Left hindlimb (tissue), 1 donor: Measurements from ENCODE around the gene ITCH.

ENCODE experiments used
- DNase-seq: peaks from one replicate; pipeline ENCODE4 v3.0.0-alpha.2; 2018

The ITCH gene

GRCh38 chr20:34535857-34536256 is 172.8 kb downstream of the ITCH start:
- no peak for DNase-seq

DNA sequence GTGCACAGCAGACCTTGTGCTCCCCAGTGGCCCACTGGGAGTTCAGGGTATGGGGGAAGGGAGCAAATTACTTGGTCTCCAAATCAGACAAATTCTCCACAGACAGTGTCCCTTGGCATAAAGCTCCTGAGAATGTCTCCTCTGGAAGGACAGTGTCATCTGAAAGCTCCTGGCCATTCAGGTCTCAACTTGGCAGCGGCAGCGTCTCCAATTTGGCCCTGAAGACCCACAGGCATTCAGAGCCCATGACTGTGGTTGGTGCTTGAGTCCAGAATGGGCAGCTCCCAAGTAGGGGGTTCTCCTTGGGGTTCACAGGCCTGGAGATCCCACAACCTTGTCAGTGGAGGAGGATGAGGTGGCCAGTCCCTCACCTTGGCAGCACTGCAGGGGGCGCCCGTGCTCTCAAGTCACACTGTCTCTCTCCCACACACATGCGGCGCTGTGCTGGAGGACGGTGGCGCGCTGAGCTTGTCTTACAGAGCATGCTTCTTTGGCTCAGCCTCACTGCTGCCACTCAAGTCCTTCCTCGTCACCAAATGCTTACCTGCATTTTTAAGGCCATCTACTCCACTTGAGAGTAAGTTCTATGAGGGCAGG is 173.8 kb downstream of the ITCH start:
- no peak for DNase-seq

DNA sequence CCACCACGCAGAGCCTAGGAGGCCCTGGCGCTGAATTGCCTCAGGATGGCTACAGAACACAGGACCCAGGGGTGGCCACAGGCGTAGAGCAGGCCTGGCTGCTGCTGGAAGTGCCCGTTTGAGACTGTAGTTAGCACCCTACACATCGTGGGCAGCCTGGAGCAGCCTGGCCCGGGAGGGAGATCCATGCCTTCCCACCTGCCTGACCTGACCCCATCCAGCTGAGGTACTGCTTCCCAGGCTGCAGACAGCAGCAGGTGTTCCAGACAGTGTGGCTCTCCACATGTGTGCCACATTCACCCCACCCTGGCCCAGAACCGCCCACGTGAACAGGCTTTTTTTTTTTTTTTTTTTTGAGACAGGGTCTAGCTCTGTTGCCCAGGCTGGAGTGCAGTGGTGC is 174.6 kb downstream of the ITCH start:
- no peak for DNase-seq

- no peak for DNase-seq
Observed at GRCh38 chr20:34538671-34539123, 175.6 kb downstream of the ITCH start.

- no peak for DNase-seq
Observed at GRCh38 chr20:34539756-34540155, 176.7 kb downstream of the ITCH start.

DNA sequence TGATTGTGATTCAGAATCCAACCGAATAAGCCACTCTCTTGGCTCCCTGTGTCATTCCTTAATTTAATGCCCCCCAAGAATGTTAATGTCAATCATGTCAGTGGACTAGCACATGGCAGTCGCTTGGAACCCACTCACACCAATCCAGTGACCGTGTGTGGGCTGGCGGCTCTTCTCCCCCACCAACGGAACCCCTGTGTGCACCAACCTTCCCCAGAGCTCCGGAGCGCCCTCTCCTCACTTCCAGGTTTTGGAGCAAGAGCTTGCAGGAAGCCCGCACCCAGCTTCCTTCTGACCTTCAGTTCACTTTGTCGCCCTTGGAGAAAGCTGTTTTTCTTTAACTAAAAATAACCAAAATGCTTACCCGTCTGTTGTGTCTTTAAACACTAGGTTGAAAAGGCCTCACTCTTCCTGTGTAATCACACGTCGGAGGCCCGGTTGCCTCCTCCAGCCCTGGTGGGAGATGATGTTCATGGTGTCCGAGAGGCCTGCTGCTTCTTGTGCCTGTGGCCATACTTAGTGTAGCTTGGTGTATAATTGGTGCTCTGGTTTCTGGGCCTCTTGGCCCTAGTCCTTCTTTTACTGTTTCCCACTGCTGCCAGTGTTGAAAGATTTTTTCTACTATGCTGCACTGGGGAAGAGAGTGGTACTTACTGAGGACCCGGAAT is 177.7 kb downstream of the ITCH start:
- DNase-seq: no peak

- no peak for DNase-seq
Observed at GRCh38 chr20:34541264-34541901, 178.3 kb downstream of the ITCH start.

GRCh38 chr20:34541917-34542316 is 178.8 kb downstream of the ITCH start:
- no peak for DNase-seq

- no peak for DNase-seq
Observed at GRCh38 chr20:34542439-34542838, 179.4 kb downstream of the ITCH start.

GRCh38 chr20:34543463-34544056 is 180.5 kb downstream of the ITCH start:
- DNase-seq: no peak

DNA sequence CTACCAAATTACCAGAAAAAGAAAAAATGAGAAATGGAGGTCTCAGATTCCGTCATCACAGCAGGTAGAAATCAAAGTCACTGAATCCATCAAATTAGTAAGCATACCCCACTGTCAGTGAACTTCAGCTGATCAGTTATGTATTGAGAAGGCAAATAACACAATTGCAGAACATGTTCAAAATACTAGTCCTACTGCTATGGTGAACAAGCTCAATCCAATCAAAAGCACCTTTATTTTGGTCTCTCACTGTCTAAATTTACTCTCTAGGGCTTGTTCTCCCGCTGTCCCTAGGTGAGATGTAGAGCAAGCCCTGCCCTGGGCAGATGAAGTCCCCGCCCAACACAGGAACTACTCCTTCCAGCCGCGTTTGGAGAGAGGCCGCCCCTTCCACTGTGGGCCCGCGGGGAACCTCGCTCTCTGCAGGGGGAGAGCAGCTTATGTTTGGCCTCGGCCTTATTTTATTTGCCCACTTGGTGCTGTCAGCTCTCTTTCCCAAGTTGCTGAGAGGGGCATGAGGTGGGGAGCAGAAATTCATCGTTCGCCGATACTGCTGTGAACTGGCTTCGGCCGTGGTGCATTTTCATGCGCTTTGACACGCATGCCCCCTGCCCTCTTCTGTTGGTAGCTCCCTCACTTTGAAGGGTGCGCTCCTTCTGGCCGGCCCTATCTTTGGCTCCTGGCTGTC is 181.2 kb downstream of the ITCH start:
- no peak for DNase-seq

DNA sequence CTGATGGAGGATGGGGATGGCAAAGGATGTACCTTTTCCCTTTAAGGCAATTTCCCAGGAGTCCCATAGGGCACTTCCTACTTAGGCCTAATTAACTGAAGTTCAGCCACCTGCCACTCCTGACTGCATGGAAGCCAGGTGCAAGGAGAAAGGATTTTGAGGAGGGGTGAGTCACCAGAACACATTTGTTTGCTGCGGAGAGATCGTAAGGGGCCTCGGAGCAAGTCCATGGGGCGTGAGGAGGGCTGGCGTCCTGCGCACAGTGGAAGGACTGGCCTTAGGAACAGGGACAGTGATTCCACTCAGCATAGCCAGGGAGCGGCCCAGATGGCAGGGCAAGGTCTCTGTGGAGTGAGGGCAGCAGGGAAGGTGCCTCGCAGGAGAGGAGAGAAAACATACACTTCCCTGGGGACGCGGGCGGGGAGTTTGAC is 183.7 kb downstream of the ITCH start:
- no peak for DNase-seq

DNA sequence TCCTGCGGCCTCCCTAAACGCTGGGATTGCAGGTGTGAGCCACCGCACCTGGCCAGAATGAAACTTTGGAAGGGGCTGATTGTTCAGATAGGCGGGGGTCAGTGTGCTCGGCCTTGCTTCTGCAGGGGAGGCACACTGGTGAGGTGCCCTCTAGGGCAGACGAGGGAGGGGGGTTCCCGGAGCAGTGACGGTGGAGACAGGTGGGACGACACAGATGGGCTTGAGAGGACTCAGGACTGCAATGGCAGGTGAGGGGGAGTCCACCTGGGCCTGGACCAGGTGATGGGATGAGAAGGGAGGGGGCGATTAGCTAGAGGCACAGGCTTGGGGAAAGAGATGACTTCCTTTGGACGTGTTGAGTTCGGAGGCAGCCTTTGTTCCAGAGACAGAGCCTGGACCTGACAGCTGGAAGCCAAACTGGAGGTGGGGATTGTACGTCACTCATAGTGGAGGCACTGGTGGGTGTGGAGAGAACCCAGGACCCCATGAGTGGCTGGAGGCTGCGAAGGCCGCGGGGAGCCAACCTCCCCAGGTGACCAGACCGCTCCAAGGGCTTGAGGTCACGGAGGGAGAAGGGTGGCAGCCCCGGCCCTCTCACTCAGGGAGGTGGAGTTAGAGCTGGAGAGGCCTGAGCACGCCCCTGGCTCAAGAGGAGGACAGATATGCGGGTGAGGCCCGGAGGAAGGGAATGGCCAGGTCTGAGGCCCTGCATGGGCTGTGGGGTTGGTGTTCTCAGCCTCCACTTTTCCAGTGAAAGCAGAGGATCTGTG is 185.0 kb downstream of the ITCH start:
- no peak for DNase-seq

DNA sequence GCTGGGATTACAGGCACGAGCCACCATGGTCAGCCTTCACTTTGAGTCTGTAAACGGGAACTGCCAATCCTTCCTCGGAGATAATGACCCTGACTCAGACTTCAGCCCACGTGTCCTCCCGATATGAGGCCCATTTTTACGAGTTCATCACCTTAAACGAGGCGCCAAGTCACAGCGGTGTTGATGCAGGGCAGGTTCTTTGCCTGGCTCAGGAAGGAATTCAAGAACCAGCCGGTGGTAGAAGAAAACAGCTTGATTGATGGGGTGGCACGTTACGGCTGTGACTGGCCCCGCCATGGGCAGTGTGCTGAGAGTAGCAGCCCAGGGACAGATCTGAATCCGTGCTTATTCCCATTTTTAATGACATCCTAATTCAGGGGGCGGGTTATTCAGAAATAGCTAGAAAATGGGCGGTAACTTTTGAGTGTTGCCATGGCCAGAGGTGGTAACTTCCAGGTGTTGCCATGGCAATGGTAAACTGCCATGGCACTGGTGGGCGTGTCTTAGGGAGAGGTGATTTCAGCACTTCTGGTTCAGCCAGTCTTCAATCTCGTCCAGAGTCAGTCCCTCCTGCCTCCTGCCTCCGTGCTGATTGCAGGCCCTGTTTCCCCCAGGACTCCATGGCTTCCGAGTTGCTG is 186.3 kb downstream of the ITCH start:
- DNase-seq: no peak

DNA sequence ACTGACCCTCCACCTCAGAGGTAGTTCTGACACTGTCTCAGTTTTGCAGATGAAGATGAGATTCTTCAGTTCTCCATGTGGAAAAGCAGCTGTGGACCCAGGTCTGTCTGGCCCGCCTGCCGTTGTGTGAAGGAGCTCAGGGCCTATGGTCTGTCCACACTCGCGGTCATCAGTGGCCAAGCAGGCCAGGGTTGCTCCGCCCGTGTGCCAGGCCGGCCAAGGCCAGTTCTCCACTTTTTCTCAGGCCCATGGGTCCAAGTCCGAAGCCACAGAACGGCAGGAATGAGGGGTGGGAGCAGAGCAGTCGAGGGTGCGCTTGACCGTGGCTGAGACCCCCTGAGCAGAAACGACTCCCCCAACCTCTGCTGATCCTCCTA is 186.8 kb downstream of the ITCH start:
- no peak for DNase-seq

DNA sequence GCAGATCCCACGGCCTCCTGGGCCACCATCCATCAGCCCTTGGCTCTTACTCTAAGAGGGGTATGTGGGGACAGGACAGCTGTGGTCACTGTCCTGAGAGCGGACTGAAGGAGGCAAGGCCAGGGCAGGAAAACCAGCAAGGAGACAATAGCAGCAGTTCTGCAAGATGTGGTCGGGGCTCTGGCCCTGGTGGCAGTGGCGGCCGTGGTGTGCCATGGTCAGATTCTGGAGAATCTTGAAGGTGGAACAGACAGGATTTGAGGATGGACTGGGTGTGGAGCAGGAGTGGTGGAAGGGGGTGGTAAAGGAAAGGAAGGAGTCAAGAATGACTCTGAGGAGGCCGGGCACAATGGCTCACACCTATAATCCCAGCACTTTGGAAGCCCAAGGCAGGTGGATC is 189.5 kb downstream of the ITCH start:
- no peak for DNase-seq

DNA sequence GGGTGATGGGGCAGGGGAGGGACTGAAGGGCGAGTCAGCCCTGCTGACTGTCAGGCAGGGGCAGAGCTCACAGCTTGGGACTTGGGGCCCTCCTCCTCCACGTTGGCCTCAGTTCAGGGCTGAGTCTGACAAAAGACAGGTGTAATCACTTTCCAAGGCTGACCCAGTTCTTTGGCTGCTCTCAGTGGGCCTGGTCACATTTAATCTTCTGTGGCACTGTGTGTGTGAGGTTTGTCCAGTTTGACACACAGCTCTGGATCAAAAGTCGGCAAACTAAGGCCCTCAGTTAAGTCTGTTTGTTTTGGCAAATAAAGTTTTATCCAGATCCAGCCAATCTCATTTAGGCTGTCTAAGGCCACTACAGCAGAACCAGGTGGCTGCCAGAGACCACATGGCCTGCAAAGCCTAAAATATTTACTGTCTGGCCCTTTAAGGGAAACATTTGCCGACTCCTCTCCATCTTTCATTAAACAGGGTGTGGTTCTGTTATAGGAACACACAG is 190.3 kb downstream of the ITCH start:
- no peak for DNase-seq

DNA sequence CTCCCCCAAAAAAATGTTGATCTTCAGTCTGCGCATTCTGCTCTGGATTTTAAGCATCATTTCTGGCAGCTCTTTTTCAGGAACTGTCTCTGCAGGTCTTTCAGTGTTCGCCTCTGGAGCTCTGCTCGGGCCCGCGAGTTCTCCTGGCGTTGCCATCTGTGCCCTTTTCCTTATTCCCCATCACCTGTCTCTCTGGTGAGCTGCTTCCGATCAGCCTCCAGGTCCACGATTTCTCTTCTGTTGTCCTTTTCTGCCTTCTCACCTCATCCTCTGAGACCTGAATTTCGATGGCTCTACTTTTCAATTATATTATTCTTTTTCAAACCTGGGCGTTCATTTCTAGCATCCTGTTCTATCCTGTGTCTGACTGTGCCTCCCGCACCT is 194.9 kb downstream of the ITCH start:
- DNase-seq: no peak

DNA sequence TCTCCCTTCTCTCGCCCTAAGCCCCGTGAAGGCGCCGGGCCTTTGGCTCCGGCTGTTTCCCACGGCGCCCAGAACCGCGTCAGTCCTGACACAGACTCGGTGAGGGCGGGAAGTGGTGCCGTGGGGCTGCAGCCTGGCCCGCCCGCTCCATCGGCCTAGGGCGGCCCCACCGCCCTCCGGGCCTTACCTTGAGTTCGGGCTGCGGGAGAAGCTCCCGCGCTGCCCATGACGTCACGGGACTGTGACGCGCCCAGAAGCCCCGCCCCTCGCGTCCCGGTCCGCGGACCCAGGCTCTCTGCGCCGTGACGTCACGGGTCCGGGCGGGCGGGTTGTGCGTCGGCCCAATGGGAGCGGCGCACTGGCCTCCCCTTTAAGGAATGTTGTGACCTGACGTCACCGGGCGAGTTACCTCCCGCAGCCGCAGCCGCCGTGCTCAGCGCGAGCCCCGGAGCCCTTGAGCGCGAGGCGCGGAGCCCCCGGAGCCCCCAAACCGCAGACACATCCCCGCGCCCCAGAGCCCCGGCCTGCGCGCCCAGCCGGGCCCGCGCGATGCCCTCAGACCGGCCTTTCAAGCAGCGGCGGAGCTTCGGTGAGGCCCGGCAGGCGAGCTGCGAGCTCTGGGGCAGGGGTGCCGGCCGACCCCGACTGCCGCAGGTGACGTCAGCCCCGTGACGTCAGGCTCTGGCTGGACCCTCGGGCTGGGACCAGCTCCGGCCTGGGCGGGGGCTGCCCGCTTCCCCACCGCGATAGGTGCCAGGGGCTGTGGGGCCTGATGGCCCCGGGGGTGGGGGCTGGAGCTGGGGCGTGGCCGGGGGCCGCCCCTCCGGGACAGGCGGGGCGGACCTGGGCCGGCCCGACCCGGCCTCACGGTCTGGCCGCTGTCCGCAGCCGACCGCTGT is 195.5 kb downstream of the ITCH start, which contains the start of gene MAP1LC3A:
TSS of gene MAP1LC3A (plus strand) at position 399 of the 899 bp plus-strand sequence. CDS start at position 550, 151 bp downstream.
- peak; percentile 95 for DNase-seq

DNA sequence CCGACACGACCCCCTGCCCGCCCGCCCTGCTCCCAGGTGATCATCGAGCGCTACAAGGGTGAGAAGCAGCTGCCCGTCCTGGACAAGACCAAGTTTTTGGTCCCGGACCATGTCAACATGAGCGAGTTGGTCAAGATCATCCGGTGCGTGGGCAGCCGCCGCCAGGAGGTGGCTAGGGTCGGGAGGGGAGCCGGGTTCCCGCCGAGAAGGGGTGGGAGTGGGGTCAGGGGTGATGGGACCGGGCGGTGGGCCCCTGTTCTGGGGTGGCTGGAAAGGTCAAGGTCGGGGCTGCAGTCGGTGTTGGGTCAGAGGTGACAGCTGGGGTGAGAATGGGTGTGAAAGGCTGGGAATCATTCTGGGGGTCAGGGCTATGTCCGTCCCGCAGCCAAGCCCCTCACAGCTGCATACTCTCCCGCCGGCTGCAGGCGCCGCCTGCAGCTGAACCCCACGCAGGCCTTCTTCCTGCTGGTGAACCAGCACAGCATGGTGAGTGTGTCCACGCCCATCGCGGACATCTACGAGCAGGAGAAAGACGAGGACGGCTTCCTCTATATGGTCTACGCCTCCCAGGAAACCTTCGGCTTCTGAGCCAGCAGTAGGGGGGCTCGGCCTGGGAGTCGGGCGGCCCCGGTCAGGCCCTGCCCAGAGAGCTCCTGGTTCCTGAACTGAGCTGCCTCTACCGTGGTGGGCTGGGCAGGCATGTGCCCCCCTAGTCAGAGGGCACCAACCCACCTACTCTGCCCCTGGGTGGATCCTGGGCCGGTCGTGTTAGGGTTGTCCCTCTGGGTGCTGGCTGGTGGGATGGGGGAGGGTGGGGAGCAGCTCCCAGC is 196.5 kb downstream of the ITCH start:
- DNase-seq: no peak
